GM19099 (cell line): Measurements from ENCODE around the gene CITED4.

Experiments
- POLR2A ChIP-seq: IDR thresholded peaks from 3 replicates; pipeline ENCODE4 v1.6.1; 2011; ENCODE audit warnings: low read depth; ENCODE audit not compliant: insufficient read length; ENCODE audit errors: extremely low read depth

The CITED4 gene

DNA sequence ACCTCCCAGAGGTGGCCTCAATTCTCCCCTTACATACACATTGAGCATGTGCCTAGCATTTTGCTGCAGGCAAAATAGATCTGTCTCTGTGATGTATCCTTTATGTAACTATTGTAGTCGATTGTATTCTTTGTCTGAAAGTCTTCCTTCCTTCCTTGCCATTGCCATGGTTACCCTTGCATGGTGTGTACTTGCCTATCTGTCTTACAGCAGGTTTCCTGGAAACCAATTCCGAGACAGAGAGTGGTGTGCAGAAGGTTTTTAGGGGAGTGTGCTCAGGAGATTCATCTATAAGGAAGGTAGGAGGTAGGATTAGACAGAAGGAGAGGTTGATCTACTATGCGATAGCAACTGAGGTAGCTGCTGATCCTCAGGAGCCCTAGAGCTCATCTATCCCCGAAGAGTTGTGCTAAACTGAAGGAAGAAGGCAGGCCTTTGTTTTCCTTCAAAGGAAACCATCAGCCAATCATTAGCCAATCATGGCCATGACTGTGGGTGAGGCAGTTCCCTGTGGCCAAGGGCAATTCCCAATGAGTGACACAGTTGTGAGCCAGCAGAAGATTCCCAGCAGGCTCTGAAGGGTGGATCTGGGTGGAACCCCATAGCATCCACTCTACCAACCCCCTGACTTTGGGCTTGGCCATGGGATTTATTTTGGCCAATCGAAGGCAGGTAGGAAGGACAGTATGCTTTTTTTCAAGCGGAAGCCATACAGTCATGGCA lies 15.0 kb downstream of the CITED4 start:
- no peak for TF ChIP-seq POLR2A

- no peak for TF ChIP-seq POLR2A
Measured at GRCh38 chr1:40845895-40846294, 16.3 kb downstream of the CITED4 start.

DNA sequence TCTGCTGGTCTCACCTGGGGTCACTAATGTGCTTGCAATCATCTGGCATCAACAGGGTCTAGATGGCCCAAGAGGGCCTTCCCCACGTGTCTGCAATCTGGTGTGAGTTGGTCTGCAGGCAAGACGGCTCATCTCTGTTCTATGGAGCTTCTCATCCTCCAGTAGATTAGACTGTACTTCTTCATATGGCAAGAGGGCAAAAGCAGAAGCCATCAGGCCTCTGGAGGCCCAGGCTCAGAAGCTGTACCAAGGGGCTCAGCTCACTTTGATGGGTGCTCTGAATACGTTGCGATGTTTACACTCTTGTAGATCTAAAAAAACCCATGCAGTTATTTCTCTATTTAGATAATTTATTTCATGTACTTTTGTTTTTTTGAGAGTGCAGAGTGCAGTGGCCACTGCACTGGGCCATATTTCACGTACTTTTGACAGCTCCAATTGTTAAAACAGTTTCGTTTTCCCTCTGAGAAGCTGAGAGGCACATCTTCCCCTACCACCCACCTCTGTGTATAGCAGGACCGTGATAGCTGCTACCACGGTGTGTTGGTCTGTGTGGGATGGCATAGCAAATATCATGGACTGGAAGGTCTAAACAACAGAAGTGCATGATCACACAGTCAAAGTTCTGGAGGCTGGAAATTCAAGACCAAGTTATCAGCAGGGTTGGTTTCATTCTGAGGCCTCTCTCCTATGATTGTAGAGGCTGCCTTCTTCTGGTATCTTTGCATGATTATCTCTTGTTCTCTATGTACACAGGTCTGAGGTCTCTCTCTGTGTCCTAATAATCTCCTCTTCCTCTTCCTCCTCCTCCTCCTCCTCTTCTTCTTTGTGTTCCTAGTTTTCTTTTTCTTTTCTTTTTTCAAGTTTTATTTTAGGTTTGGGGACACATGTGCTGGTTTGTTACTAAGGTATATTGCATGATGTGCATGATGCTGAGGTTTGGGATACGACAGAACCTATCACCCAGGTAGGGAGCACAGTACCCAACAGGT lies 17.0 kb downstream of the CITED4 start:
- no peak for TF ChIP-seq POLR2A

GRCh38 chr1:40844079-40844478 lies 18.1 kb downstream of the CITED4 start:
- TF ChIP-seq POLR2A: no peak

DNA sequence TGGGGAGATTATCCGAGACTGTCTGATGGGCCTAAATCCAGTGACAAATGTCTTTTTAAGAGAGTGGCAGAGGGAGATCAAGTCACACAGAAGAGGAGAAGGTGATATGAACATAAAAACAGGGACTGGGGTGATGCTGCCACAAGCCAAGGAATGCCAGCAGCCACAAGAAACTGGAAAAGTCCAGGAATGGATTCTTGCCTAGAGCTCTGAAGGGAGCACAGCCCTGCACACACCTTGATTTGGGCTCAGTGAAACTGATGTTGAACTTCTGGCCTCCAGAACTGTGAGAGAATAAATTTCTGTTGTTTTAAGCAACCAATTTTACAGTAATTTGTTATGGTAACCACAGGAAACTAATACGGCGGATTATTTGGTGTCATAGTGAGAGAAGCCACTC lies 19.5 kb downstream of the CITED4 start:
- no peak for TF ChIP-seq POLR2A

- TF ChIP-seq POLR2A: no peak
Measured at GRCh38 chr1:40842207-40842606, 20.0 kb downstream of the CITED4 start.

- TF ChIP-seq POLR2A: no peak
Measured at GRCh38 chr1:40841602-40842001, 20.6 kb downstream of the CITED4 start.

GRCh38 chr1:40840526-40841323 lies 21.4 kb downstream of the CITED4 start:
- TF ChIP-seq POLR2A: no peak

DNA sequence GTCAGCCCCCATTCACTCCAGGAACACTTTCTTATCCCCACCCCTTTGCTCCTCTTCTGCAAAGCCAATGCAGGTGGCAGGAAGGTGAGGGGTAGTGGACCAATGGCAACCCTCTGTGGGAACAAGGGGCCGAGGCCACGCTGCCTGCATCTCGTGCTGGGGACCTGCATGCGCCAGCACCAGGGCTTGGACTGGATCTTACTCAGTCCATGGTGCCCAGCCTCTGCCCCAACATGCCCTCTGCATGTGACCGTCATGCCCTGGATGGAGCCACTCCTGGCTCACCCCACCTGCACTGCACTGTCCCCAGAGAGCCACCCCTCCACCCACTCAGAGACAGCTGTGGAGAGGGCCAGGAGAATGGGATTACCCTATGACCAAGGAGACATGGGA lies 22.2 kb downstream of the CITED4 start:
- no peak for TF ChIP-seq POLR2A

GRCh38 chr1:40838980-40839942 lies 22.9 kb downstream of the CITED4 start:
- no peak for TF ChIP-seq POLR2A

- no peak for TF ChIP-seq POLR2A
Measured at GRCh38 chr1:40838045-40838979, 23.9 kb downstream of the CITED4 start.

GRCh38 chr1:40837601-40838000 lies 24.6 kb downstream of the CITED4 start:
- TF ChIP-seq POLR2A: no peak

DNA sequence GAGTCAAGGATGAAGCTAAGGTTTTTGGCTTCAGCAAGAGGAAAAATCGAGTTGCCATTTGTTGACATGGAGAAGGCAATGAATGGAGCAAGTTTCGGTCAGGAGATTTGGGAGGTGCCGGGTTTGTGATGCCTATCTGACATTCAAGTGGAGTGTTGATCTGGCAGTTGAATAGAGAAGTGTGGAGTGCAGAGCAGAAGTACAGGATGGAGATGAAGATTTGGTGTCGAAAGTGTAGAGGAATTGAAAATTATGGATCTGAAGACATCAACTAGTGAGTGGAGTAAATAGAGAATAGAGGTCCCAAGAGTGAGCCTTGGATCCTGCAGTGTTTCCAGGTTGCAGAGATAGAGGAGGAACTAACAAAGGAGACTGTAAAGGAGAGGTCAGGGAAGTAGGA lies 25.9 kb downstream of the CITED4 start:
- no peak for TF ChIP-seq POLR2A
